GM12872 (cell line): ENCODE data around the gene CGRRF1.

Source experiments
- TF ChIP-seq, protein P1 (sequence below): IDR thresholded peaks from 3 replicates; pipeline ENCODE4 v1.5.1; 2011; ENCODE audit warnings: low read depth, mild to moderate bottlenecking, low read length, moderate library complexity; ENCODE audit not compliant: insufficient read depth

The CGRRF1 gene

DNA sequence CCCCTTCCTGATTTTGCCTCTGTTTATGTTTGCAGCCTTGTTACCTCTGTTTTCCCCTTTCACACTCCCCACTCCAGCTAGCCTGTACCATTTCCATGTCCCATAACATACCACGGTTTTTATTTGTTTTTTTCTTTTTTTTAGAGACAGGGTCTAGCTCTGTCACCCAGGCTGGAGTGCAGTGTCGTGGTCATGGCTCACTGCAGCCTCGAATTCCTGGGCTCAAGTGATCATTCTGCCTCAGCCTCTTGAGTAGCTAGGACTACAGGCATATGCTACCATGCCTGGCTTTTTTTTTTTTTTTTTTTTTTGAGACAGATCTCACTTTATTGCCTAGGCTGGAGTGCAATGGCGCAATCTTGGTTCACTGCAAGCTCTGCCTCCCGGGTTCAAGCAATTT is 38.8 kb downstream of the CGRRF1 start:
- TF ChIP-seq, protein P1, sequence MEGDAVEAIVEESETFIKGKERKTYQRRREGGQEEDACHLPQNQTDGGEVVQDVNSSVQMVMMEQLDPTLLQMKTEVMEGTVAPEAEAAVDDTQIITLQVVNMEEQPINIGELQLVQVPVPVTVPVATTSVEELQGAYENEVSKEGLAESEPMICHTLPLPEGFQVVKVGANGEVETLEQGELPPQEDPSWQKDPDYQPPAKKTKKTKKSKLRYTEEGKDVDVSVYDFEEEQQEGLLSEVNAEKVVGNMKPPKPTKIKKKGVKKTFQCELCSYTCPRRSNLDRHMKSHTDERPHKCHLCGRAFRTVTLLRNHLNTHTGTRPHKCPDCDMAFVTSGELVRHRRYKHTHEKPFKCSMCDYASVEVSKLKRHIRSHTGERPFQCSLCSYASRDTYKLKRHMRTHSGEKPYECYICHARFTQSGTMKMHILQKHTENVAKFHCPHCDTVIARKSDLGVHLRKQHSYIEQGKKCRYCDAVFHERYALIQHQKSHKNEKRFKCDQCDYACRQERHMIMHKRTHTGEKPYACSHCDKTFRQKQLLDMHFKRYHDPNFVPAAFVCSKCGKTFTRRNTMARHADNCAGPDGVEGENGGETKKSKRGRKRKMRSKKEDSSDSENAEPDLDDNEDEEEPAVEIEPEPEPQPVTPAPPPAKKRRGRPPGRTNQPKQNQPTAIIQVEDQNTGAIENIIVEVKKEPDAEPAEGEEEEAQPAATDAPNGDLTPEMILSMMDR, result no peak

DNA sequence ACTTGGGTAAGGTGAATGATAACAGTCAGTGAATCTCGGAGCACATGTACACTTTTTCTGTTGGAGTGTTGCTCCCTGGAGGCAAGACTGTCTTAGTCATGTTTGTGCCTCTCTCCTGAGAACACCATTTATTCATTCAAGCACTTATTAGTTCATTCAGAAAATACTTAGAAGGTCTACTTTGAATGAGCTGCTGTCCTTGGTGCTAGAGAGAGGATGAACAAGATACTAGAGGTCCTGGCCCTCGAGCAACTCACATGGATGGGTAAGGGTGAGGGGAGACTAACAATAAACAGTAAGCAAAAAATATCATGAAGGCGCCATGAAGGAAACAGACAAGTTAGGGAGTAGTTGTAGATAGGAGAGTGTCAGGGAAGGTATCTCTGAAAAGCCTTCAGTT is 40.2 kb downstream of the CGRRF1 start:
- TF ChIP-seq, protein P1, result no peak

DNA sequence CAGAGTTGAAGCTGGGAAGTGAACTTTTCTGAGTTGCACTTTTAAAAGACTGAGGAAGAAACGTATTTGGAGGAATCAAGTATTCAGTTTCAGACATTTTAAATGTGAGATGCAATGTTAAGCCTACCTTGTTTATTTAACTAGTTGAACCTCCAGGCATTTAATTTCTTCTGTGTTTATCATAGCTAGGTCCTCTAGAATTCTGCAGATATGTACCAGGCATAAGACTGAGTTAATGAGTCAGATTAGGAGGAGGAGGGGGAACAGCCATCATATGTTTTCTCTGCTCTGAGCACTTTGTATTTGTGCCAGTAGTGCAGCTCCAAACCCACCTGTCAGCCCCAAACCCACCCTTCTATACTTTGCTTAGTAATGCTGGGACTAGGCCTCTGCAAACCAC is 40.8 kb downstream of the CGRRF1 start:
- TF ChIP-seq, protein P1, result no peak

GRCh38 chr14:54554401-54554800 is 44.7 kb downstream of the CGRRF1 start:
- TF ChIP-seq, protein P1, result no peak

DNA sequence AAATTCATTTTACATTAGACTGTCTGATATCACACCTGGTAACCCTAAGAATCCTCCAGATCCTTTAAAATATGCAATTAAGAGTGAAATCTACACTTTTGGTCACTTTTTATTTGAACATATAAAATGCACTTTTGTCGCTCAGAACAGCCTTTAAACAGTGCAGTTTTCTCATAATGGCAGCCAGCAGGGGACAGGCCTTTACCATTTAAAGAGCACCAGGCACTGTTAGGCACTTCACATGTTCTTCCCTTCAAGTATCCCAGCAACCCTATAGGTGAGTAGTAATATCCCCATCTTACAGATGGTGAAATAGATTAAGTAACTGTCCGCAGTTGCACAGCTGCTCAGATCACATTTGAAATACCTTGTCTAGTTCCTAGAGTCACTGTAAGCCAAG is 45.9 kb downstream of the CGRRF1 start:
- TF ChIP-seq, protein P1, result no peak

GRCh38 chr14:54556535-54556934 is 46.8 kb downstream of the CGRRF1 start:
- TF ChIP-seq, protein P1, result no peak

DNA sequence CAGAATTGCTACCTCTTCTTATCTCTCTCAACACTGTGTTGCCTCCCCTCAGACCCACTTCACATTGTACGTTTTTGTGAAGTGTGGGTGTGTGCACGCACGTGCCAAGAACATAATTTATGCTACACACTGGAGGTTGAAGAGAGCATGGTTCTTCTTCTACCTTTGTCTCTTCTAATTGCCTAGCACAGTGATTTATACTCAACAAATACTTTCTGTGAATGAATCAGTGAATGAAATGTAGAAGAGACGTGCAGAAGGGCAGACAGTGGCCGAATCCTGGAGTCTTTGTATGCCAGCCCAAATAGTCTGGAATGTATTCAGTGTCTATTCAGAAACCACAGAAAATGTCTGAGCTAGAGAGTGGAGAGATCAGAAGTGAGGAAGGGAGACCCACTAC is 52.6 kb downstream of the CGRRF1 start:
- TF ChIP-seq, protein P1, result no peak
